ENCODE results near the gene TMEM97. TPM values are rescaled to one million over a fixed set of nuclear protein-coding genes. Genes with fewer than 3 reads are reported as not detected.

The TMEM97 gene
- total and polyA plus RNA-seq, 9 of the 15 experiments (the other 6 are each of a cell fraction or from before 2014, with no cell fraction given): 34.6 to 121 (median 76.0) TPM

DNA sequence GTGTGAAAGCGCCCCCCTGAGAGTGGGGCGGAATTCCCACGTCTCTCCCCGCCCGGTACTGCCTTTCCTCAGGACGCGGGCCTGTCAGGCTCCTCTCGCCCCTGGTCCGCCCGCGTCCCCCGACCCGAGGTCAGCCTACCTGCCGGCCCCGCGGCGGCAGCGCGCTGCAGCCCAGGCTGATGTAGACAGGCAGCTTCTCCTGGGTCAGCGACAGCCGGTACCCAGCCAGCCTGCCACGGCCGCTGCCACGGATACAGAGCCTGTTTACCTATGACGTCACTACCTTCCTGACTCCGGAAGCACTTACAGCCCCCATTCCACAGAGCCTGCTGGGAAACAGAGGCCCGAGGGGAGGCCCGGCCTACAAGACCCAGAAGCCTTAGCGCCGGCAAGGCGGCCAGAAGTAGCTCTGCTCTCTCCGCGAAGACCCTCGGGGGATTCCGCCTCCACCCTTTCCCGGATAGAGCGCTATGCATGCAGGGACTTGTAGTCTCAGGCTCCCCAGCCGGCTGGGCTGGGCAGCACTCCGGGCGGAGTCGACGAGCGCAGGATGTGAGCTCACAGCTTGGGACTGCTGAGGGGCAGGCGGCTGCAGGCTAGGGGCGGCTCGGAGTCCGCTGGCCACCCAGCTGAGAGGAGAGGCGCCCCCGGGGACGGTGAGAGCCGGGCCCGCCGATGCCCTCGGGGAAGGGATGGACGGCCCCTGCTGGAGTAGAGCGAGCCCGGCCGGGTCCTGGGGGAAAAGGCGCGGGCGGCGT is 16.4 kb downstream of the TMEM97 start, which contains the start of the genes IFT20 and TNFAIP1 (continued):
- TF ChIP-seq ZNF133 (CRISPR knock-in tag; IDR thresholded peaks at IDR 0.05) (no peak), ZNF584 (CRISPR knock-in tag; IDR thresholded peaks at IDR 0.05; ENCODE audit: low read depth) (peak; percentile 80), ETV5 (CRISPR knock-in tag; IDR thresholded peaks at IDR 0.05; ENCODE audit: low read depth) (no peak; the same call in 1 of the 2 replicates), ETS2 (tag; IDR thresholded peaks at IDR 0.05; ENCODE audit: borderline replicate concordance, poor library complexity, severe bottlenecking) (no peak), CBFB (CRISPR knock-in tag; IDR thresholded peaks at IDR 0.05) (no peak), BMI1 (IDR thresholded peaks at IDR 0.05; ENCODE audit: low read length) (no peak), HMG20B (CRISPR knock-in tag; IDR thresholded peaks at IDR 0.05) (no peak), PHB (CRISPR knock-in tag; IDR thresholded peaks at IDR 0.05) (no peak), ZNF282 (CRISPR knock-in tag; IDR thresholded peaks at IDR 0.05) (no peak)
- TF ChIP-seq, protein P1, sequence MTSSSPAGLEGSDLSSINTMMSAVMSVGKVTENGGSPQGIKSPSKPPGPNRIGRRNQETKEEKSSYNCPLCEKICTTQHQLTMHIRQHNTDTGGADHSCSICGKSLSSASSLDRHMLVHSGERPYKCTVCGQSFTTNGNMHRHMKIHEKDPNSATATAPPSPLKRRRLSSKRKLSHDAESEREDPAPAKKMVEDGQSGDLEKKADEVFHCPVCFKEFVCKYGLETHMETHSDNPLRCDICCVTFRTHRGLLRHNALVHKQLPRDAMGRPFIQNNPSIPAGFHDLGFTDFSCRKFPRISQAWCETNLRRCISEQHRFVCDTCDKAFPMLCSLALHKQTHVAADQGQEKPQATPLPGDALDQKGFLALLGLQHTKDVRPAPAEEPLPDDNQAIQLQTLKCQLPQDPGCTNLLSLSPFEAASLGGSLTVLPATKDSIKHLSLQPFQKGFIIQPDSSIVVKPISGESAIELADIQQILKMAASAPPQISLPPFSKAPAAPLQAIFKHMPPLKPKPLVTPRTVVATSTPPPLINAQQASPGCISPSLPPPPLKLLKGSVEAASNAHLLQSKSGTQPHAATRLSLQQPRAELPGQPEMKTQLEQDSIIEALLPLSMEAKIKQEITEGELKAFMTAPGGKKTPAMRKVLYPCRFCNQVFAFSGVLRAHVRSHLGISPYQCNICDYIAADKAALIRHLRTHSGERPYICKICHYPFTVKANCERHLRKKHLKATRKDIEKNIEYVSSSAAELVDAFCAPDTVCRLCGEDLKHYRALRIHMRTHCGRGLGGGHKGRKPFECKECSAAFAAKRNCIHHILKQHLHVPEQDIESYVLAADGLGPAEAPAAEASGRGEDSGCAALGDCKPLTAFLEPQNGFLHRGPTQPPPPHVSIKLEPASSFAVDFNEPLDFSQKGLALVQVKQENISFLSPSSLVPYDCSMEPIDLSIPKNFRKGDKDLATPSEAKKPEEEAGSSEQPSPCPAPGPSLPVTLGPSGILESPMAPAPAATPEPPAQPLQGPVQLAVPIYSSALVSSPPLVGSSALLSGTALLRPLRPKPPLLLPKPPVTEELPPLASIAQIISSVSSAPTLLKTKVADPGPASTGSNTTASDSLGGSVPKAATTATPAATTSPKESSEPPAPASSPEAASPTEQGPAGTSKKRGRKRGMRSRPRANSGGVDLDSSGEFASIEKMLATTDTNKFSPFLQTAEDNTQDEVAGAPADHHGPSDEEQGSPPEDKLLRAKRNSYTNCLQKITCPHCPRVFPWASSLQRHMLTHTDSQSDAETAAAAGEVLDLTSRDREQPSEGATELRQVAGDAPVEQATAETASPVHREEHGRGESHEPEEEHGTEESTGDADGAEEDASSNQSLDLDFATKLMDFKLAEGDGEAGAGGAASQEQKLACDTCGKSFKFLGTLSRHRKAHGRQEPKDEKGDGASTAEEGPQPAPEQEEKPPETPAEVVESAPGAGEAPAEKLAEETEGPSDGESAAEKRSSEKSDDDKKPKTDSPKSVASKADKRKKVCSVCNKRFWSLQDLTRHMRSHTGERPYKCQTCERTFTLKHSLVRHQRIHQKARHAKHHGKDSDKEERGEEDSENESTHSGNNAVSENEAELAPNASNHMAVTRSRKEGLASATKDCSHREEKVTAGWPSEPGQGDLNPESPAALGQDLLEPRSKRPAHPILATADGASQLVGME (CRISPR knock-in tag; IDR thresholded peaks at IDR 0.05): peak; percentile 97
- TF ChIP-seq, protein P2, sequence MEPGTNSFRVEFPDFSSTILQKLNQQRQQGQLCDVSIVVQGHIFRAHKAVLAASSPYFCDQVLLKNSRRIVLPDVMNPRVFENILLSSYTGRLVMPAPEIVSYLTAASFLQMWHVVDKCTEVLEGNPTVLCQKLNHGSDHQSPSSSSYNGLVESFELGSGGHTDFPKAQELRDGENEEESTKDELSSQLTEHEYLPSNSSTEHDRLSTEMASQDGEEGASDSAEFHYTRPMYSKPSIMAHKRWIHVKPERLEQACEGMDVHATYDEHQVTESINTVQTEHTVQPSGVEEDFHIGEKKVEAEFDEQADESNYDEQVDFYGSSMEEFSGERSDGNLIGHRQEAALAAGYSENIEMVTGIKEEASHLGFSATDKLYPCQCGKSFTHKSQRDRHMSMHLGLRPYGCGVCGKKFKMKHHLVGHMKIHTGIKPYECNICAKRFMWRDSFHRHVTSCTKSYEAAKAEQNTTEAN (CRISPR knock-in tag; IDR thresholded peaks at IDR 0.05): no peak
- TF ChIP-seq, protein P3, sequence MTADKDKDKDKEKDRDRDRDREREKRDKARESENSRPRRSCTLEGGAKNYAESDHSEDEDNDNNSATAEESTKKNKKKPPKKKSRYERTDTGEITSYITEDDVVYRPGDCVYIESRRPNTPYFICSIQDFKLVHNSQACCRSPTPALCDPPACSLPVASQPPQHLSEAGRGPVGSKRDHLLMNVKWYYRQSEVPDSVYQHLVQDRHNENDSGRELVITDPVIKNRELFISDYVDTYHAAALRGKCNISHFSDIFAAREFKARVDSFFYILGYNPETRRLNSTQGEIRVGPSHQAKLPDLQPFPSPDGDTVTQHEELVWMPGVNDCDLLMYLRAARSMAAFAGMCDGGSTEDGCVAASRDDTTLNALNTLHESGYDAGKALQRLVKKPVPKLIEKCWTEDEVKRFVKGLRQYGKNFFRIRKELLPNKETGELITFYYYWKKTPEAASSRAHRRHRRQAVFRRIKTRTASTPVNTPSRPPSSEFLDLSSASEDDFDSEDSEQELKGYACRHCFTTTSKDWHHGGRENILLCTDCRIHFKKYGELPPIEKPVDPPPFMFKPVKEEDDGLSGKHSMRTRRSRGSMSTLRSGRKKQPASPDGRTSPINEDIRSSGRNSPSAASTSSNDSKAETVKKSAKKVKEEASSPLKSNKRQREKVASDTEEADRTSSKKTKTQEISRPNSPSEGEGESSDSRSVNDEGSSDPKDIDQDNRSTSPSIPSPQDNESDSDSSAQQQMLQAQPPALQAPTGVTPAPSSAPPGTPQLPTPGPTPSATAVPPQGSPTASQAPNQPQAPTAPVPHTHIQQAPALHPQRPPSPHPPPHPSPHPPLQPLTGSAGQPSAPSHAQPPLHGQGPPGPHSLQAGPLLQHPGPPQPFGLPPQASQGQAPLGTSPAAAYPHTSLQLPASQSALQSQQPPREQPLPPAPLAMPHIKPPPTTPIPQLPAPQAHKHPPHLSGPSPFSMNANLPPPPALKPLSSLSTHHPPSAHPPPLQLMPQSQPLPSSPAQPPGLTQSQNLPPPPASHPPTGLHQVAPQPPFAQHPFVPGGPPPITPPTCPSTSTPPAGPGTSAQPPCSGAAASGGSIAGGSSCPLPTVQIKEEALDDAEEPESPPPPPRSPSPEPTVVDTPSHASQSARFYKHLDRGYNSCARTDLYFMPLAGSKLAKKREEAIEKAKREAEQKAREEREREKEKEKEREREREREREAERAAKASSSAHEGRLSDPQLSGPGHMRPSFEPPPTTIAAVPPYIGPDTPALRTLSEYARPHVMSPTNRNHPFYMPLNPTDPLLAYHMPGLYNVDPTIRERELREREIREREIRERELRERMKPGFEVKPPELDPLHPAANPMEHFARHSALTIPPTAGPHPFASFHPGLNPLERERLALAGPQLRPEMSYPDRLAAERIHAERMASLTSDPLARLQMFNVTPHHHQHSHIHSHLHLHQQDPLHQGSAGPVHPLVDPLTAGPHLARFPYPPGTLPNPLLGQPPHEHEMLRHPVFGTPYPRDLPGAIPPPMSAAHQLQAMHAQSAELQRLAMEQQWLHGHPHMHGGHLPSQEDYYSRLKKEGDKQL (CRISPR knock-in tag; IDR thresholded peaks at IDR 0.05; ENCODE audit: borderline replicate concordance): no peak
- TF ChIP-seq, protein P4, sequence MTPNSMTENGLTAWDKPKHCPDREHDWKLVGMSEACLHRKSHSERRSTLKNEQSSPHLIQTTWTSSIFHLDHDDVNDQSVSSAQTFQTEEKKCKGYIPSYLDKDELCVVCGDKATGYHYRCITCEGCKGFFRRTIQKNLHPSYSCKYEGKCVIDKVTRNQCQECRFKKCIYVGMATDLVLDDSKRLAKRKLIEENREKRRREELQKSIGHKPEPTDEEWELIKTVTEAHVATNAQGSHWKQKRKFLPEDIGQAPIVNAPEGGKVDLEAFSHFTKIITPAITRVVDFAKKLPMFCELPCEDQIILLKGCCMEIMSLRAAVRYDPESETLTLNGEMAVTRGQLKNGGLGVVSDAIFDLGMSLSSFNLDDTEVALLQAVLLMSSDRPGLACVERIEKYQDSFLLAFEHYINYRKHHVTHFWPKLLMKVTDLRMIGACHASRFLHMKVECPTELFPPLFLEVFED (CRISPR knock-in tag; conservative IDR thresholded peaks at IDR 0.05): peak; percentile 81; the same call in 1 of the 2 replicates

All from K562 (cell line).